Putamen (tissue), 1 donor: Measurements from ENCODE around the gene SCMH1.

ENCODE experiments used
- DNase-seq: peaks from one replicate; pipeline ENCODE4 v3.0.0-alpha.2; 2016; ENCODE audit warnings: low spot score

The SCMH1 gene

GRCh38 chr1:41024953-41025352, 217.2 kb downstream of the SCMH1 start:
- DNase-seq = no peak

DNA sequence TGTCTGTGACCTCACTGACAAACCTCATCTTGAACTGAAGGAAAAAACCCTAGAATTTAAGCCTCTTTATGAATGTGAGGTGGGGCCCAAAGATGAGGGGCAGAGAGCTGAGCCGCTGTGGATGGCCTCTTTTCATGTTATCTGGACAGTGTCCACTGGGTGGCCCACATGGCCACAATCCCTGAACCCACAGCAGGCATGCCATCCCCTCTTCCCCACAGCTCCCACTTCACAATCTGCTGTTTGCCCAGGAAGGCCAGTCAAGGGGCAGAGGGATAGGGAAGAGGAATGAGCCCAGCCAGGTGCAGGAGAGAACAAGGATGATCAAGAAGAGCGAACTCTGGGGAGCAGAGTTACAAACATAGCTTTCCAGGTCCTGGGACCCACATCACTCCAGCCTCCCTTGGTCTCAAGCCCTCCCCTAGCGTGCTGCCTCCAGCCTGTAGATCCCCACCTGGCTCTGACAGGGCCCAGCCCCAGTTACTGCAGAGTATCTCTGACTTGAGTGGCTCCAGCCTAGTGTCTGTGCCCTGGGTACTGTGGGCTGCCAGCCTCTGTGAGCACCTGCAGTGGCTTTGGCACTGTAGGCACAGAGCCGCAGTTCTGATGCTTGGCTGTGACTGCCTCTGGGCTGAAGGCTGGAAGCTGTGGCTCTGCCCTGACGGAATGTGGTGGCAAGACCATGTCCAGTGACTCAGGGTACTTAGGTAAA, 218.7 kb downstream of the SCMH1 start:
- no peak for DNase-seq

DNA sequence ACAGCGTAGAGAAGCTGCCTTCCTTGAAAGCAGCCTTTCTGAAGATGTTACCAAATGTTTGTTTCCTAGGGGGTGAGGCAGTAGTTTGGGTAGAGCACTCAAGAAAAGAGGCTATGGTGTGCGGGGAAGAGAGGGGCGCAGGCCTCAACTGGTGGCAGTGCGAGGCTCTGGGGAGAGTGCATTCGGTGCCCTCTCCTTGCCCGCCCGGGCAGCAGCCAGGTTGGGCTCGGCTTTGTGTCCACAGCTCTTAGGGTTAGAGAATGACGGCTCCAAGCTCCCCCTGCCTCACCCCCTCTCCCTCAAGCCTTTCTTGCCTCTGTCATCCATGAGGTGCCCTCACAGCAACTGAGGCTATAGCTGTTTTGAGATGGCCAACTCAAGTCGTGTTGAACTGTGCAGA, 219.7 kb downstream of the SCMH1 start:
- DNase-seq = no peak

DNA sequence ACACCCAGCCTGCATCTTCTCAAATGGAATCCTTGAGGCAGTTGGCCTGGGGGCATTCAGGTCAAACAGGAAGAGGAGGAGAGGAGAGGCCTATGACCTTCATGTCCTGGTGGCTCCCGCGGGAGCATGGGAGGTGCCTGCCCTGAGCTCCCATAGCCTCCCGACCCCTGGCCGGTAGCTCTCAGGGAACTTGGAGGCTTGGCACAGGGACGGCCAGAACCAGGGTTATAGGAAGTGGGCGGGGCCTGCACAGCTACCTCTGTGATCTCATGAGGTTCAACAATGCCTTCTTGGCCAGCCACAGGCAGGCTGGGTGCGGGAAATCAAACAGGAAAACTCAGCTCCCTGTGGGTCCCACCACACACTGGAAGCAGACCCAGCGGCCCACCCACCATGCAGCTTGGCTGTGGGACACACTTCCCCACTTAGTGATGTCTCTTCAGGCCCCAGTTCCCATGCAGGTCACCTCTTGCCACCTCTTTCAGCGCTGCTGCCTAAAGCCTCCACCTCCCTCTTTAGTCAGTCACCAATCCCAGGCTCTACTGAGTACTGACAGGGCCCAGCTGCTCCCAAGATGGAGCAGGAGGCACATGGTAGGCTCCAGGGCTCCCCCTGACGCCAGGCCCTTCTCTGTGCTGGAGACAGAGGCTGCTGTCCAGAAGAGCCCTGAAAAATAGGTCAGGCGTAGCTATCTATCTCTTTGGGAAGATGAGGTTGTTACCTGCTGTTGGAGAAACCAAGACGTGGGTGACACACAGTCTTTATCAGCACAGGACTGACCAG, 220.4 kb downstream of the SCMH1 start, which contains the start of gene SLFNL1:
Gene SLFNL1, minus strand, starts transcription at position 200 of the 783 bp plus-strand sequence. CDS start 1,065 bp downstream, outside the sequence.
- DNase-seq = no peak

DNA sequence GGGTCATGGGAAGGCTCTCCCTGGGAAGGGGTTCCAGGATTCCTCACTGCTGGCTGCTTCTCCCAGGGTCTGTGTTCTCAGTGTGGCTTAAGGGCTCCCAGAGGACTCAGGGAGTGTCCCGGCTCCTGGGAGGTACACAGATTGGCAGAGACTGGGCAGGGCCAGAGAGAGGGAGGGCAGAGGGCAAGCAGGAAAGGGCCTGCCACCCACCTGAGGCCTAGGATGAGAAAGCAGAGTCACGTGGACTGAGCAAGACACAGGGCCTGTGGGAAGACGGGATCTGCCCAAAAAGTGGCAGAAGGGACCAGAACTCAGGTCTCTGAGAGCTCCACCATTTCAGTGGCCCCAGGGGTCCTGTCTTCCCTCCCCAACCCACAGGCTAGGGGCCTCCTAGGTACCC, 221.5 kb downstream of the SCMH1 start:
- no peak for DNase-seq

DNA sequence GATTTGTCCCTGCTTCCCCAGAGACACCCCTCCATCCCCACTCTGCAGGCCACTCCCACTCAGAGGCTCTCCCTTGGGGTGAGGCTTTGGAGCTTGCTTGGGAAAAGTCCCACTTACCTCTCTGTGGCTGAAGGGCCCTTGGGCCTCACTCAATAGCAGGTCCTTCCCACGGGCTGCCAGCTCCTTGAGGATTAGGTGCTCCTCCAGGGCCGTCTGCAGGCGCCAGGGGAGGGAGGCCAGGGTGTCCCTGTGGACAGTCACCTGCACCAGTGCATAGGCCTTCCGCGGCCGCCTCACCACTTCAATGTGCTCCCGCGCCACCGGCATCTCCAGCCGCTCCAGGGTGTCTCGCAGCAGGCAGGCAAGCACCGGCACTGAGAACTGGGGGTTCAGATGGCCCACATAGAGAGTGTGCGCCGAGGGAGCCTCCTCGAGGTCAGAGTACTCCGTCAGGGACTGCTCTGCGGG, 222.0 kb downstream of the SCMH1 start:
- DNase-seq = no peak

- DNase-seq = no peak
Measured at GRCh38 chr1:41019353-41019745, 222.8 kb downstream of the SCMH1 start.

GRCh38 chr1:41018018-41018410, 224.1 kb downstream of the SCMH1 start:
- no peak for DNase-seq

- no peak for DNase-seq
Measured at GRCh38 chr1:41017141-41018017, 224.7 kb downstream of the SCMH1 start.

DNA sequence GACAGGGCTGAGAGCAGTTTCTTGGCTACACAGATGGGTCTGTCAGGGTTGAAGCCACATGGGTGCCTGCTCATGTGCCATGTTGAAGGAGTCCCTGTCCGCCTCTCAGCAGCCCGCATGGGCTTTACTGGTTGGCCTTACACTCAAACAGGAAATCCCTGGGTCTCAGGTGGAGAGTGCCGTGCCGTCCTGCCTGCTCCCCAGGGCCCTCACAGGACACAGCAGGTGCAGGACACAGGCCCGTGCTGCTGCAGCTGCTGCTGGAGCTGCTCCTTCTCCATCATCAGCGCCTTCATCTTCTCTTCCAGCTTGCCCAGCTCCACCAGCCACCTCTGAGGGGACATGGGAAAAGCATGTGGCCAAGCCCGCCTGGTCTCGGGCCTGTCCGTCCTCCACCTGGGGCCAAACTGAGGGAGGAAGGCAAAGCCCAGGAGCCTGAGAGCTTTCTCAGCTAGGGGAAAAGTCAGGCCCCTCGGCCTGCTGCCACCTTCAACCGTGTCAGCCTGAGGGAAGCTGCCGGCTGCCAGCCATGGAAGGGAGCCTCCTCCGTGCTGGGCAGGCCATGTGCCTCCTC, 226.1 kb downstream of the SCMH1 start:
- no peak for DNase-seq

- no peak for DNase-seq
Measured at GRCh38 chr1:41015281-41015896, 226.7 kb downstream of the SCMH1 start.

DNA sequence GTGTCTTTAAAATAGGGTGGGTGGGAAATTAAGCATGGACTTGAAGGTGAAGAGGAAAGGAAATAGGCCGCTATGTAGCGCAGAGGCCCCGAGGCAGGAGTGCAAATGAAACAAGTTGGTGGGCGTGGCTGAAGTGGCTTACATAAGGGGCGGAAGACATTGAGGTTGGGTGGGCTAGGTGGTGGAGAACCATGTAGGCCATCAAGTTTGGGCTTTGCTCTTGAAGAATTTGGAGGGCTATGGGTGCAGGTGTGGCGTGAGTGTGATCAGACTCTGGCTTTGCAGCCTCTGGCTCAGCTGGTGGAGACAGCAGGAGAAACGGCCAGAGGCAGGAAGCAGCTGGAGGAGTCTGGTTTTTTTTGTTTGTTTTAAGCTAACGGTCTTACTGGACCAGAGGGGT, 227.2 kb downstream of the SCMH1 start:
- no peak for DNase-seq

DNA sequence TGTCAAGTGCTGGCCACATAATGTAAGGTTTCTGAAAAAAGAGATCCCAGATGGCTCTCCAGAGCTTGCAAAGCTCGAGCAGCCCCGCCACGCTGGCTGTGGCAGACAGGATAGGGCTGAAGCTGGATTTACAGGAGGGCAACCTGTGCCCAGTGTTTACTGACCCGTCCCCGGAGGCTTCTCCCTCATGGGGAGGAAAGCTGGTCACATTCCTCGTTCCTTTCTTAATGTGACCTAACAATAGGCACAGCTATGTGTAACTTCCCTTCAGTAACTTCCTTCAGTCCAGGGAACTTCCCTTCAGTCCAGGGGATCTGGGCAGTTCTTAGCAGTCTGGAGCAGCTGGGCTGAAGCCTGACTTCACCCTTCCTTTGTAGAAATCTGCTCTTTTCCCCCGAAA, 228.3 kb downstream of the SCMH1 start:
- no peak for DNase-seq

GRCh38 chr1:41013024-41013423, 229.1 kb downstream of the SCMH1 start:
- DNase-seq = no peak

- DNase-seq = no peak
Measured at GRCh38 chr1:41010345-41010744, 231.8 kb downstream of the SCMH1 start.

DNA sequence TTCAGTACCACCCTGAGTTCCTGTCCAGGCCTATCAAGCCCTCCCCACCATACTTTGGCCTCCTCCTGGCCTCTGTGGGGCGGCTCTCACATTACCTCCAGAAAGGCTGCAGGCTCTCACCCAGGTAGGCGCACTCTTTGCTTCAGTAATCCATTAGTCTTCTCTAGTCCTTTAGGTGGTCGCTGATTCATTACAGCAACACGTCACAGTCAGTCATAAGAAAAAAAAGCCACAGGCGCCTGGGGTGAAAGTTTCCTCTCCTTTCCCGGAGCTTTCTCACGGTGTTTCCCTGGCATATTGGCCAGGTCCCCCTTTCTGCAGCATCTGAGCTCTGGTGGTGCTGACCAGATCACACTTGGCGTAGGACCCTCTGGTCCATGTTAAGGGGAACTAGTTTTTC, 232.6 kb downstream of the SCMH1 start:
- DNase-seq = no peak

GRCh38 chr1:41006942-41007865, 234.9 kb downstream of the SCMH1 start:
- DNase-seq = peak; percentile 57

DNA sequence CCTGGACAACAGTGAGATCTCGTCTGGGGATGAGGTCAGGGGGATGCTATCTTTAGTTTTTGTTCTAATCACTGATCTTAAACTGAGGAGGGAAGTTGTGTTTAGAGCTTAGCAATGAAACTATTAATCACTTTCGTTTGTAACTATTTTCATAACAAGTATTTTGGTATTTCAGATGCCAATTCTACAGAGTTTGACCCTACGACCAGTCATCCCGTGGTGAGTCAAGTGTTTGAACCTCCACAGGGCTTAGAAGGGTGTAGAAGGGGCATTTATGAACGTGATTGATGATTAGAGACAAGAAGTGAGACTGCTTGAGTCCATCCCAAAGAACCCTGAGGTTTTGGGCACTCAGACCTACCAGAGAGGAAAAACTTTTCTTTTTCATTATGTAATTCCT, 236.2 kb downstream of the SCMH1 start:
- DNase-seq = no peak

DNA sequence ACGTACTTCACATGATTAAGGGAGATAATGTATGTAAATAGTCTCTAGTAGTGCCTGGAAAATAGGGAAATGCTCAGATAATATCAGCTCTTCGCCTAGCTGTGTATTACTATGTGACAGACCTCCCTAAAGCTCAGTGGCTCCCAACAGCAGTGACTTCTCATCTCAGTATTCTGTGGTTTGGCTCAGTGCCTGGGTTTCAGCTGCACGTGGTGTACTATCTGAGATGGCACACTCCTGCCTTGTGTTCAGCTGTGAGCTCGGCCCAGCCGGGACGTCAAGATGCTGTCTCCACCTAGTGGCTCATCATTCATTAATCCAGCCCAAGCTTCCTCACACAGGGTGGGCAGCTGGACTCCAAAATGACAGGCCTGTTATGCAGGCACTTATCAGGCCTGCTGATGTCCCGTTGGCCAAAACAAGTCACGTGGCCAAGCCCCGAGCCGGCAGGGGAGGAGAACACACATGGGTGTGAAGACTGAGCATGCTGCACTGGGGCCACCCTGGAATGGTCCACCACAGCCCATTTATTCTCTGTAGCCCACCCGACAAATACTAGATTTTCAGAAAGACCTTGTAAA, 238.4 kb downstream of the SCMH1 start:
- peak; percentile 91 for DNase-seq

GRCh38 chr1:41003127-41003639, 238.9 kb downstream of the SCMH1 start:
- no peak for DNase-seq
